ENCODE results near the gene COPE.

Gene COPE

DNA sequence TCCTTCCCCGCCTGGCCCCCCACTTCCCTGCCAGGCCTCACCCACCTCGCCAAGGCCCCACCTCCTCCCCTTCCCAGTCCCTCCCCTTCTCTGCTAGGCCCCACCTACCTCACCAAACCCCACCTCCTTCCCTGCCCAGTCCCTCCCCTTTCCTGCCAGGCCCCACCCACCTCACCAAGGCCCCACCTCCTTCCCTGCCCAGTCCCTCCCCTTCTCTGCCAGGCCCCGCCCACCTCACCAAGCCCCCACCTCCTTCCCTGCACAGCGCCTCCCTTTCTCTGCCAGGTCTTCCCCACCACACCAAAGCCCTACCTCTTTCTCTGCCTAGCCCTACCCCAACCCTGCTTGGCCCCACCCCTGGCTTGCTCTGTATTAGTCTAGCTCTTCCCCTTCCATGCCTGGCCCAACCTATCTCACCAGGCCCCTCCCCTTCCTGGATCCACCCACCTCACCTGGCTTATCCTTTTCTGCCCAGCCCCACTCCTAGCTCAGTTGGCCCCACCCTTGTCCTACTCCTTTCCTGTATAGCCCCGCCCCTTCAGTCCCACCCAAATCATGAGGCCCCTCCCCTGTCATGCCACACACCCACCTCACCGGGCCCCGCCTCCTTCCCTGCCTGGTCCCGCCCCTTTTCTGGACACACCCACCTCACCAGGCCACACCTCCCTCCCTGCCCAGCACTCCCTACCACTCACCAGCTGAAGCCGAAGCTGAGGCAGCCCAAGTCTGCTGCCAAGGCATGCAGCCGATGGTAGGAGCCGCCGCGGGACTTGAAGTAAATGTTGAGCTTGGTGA is 39.4 kb downstream of the COPE start:
- H3K36me3 ChIP-seq (replicated peaks; ENCODE audit: low read depth, low read length): peaks cover 10% of the 10 kb centered on the region

DNA sequence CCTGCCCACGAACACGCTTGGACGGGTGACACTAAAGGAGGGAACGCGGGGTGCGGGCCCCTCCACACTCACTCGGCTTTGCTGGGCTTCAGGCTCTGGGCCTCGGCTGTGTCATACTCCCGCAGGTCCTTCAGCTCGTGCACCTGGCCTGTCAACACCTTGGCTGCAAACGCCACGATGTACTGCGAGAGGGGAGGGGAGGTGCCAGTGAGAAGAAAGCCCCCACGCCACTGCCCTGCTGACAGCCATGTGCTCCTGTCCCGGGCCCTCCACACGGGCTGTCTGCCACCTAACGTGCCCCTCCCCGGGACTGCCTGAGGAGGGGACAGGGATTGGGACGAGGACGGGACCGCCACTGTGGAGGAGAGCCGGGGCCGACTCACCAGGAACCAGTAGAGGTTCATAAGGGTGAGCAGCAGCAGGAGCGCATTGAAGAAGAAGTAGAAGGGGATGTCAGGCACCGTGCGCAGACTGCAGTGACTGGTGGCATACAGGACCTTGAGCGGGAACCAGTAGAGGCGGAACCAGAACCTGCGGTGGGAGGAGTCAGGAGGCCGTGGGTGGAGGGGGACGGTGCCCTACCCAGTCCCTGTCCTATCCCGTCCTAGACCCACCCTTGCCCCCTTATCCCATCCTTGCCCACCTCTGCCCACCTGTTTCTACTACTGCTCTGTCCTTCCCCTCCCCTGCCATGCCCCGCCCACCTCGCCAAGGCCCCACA is 40.2 kb downstream of the COPE start:
- Histone ChIP-seq H3K9ac (ENCODE audit: low read length) (no peak overlapping the region), H3K36me3 (replicated peaks; ENCODE audit: low read depth, low read length) (peaks cover 10% of the 10 kb centered on the region), H3K9me3 (ENCODE audit: insufficient read depth, low read length) (no peaks in the 10 kb centered on the region), H3K4me2 (ENCODE audit: low read length) (no peak overlapping the region), H4K20me1 (ENCODE audit: insufficient read depth, low read length) (no peaks in the 10 kb centered on the region), H3K27ac (ENCODE audit: low read length) (no peak overlapping the region), H3K79me2 (ENCODE audit: low read length) (no peaks in the 10 kb centered on the region), H3K4me3 (ENCODE audit: low read length) (no peak overlapping the region), H2AFZ (ENCODE audit: low read depth, low read length) (no peak overlapping the region), H3K27me3 (ENCODE audit: low read depth, low read length) (no peaks in the 10 kb centered on the region), H3K4me1 (ENCODE audit: low read length) (no peaks in the 10 kb centered on the region)
- no peak for TF ChIP-seq EZH2phosphoT487 (IDR thresholded peaks at IDR 0.05; ENCODE audit: low read depth)
- TF ChIP-seq, protein P1, sequence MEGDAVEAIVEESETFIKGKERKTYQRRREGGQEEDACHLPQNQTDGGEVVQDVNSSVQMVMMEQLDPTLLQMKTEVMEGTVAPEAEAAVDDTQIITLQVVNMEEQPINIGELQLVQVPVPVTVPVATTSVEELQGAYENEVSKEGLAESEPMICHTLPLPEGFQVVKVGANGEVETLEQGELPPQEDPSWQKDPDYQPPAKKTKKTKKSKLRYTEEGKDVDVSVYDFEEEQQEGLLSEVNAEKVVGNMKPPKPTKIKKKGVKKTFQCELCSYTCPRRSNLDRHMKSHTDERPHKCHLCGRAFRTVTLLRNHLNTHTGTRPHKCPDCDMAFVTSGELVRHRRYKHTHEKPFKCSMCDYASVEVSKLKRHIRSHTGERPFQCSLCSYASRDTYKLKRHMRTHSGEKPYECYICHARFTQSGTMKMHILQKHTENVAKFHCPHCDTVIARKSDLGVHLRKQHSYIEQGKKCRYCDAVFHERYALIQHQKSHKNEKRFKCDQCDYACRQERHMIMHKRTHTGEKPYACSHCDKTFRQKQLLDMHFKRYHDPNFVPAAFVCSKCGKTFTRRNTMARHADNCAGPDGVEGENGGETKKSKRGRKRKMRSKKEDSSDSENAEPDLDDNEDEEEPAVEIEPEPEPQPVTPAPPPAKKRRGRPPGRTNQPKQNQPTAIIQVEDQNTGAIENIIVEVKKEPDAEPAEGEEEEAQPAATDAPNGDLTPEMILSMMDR (IDR thresholded peaks at IDR 0.05; ENCODE audit: low read depth, low read length): no peak

More for the DNA sequence above, 39.4 kb downstream of the COPE start:
- no peak overlapping the region for H3K9ac ChIP-seq (ENCODE audit: low read length)
- no peak overlapping the region for H3K27ac ChIP-seq (ENCODE audit: low read length)
- TF ChIP-seq, protein P1 (IDR thresholded peaks at IDR 0.05; ENCODE audit: low read depth, low read length): no peak
- no peak for TF ChIP-seq EZH2phosphoT487 (IDR thresholded peaks at IDR 0.05; ENCODE audit: low read depth)
- H4K20me1 ChIP-seq (ENCODE audit: insufficient read depth, low read length): no peaks in the 10 kb centered on the region
- no peaks in the 10 kb centered on the region for H3K79me2 ChIP-seq (ENCODE audit: low read length)
- no peak overlapping the region for H3K4me2 ChIP-seq (ENCODE audit: low read length)
- H2AFZ ChIP-seq (ENCODE audit: low read depth, low read length): no peak overlapping the region
- no peak overlapping the region for H3K4me3 ChIP-seq (ENCODE audit: low read length)
- no peaks in the 10 kb centered on the region for H3K9me3 ChIP-seq (ENCODE audit: insufficient read depth, low read length)
- H3K4me1 ChIP-seq (ENCODE audit: low read length): no peaks in the 10 kb centered on the region
- H3K27me3 ChIP-seq (ENCODE audit: low read depth, low read length): no peaks in the 10 kb centered on the region

DNA sequence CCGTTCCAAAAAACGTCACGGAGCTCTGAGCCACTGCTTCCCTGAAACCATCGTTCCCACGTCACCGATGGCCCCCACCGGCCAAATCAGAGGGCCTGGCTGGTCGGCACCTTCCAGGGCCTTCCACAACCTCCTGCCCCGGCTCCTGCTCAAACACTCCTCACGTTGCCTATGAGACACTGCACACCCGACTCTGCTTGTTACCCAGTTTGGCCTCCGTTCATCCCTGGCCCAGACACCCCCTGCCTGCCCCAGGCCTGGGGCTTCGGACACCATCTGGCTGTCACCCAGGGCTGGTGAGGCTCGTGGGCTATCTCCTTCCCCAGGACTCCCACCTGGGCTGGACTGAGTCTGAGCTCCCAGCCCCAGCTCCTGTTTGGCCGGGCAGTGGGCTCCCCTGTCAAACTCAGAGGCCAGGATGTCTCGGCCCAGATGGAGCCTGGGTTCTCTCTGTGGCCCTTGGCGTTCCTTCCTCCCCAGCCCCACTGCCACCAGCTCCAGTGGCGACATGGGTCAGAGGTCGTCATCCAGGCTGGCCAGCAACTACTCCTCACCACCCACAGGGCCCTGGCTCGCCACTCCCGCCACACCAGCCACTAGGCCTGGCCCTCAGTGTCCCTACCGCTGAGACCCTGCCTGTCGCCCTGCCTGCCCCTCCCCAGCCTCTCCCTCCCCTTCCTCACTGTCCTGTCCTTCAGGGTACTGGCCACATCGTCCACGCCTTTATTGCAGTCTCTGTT is 41.0 kb downstream of the COPE start:
- Histone ChIP-seq H2AFZ (ENCODE audit: low read depth, low read length) (no peak overlapping the region), H3K36me3 (replicated peaks; ENCODE audit: low read depth, low read length) (peaks cover 10% of the 10 kb centered on the region), H4K20me1 (ENCODE audit: insufficient read depth, low read length) (no peaks in the 10 kb centered on the region), H3K27me3 (ENCODE audit: low read depth, low read length) (no peaks in the 10 kb centered on the region), H3K27ac (ENCODE audit: low read length) (no peak overlapping the region), H3K4me2 (ENCODE audit: low read length) (no peak overlapping the region), H3K4me1 (ENCODE audit: low read length) (no peaks in the 10 kb centered on the region), H3K79me2 (ENCODE audit: low read length) (no peaks in the 10 kb centered on the region), H3K9ac (ENCODE audit: low read length) (no peak overlapping the region), H3K4me3 (ENCODE audit: low read length) (no peak overlapping the region), H3K9me3 (ENCODE audit: insufficient read depth, low read length) (no peaks in the 10 kb centered on the region)
- TF ChIP-seq, protein P1 (IDR thresholded peaks at IDR 0.05; ENCODE audit: low read depth, low read length): no peak
- TF ChIP-seq EZH2phosphoT487 (IDR thresholded peaks at IDR 0.05; ENCODE audit: low read depth): no peak

DNA sequence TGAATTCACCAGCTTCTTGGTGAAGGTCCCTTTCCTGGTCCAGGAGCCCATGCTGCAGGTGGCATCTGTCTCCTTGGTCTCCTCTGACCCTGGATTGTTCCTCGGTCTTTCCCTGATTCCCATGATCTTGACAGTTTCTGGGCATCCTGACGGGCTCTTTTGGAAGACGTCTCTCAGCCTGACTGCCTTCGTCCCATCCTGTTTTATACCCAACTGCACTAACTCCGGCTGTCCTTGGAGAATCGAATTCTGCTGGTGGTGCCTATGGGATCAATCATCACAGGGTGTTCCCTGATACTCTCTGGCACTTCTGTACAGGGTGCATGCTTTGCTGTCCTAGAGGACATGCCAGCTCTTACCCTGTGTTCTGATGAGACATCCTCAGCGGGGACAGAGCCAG is 42.3 kb downstream of the COPE start:
- TF ChIP-seq, protein P1 (IDR thresholded peaks at IDR 0.05; ENCODE audit: low read depth, low read length): no peak
- TF ChIP-seq EZH2phosphoT487 (IDR thresholded peaks at IDR 0.05; ENCODE audit: low read depth): no peak
- H3K36me3 ChIP-seq (replicated peaks; ENCODE audit: low read depth, low read length): peaks cover 10% of the 10 kb centered on the region

More for the DNA sequence above, 42.3 kb downstream of the COPE start:
- H3K9me3 ChIP-seq (ENCODE audit: insufficient read depth, low read length): no peaks in the 10 kb centered on the region
- H3K27ac ChIP-seq (ENCODE audit: low read length): no peak overlapping the region
- H2AFZ ChIP-seq (ENCODE audit: low read depth, low read length): no peak overlapping the region
- H3K4me1 ChIP-seq (ENCODE audit: low read length): no peaks in the 10 kb centered on the region
- H3K4me2 ChIP-seq (ENCODE audit: low read length): no peak overlapping the region
- H4K20me1 ChIP-seq (ENCODE audit: insufficient read depth, low read length): no peaks in the 10 kb centered on the region
- H3K4me3 ChIP-seq (ENCODE audit: low read length): no peak overlapping the region
- H3K79me2 ChIP-seq (ENCODE audit: low read length): no peaks in the 10 kb centered on the region
- no peak overlapping the region for H3K9ac ChIP-seq (ENCODE audit: low read length)
- no peaks in the 10 kb centered on the region for H3K27me3 ChIP-seq (ENCODE audit: low read depth, low read length)

Data from OCI-LY3 (cell line).